T-cell (primary cell): ENCODE measurements around the gene VPS18. TPM values are rescaled to one million over a fixed set of nuclear protein-coding genes. Genes with fewer than 3 reads are reported as not detected.

Experiments
- ATAC-seq, 4 experiments: fragments of 200-7000 bp in 3 of 4; fragments of 150-1000 bp in 1 of 4; cut with Tn5 transposase; replicated peaks in 1 of 4; 1 replicate in 3 of 4; 2 replicates in 1 of 4; pipeline ENCODE4 v1.10.0; 2021; ENCODE audit warnings: moderate library complexity in 3 of 4, mild to moderate bottlenecking in 2 of 4, moderate number of reproducible peaks in 1 of 4
- CTCF ChIA-PET, 2 donors: fragments of 300-600 bp; sonication (Branson Sonifier 250); formaldehyde crosslinking; loops; one replicate each; lab custom pipeline; 2022; ENCODE audit warnings: antibody characterized with exemption in 2 of 2; lab: Charles Lee
- POLR2A ChIA-PET, 2 donors: fragments of 300-600 bp; sonication (Branson Sonifier 250); formaldehyde crosslinking; loops; one replicate each; lab custom pipeline; 2022; ENCODE audit warnings: antibody characterized with exemption in 2 of 2; lab: Charles Lee
- DNase-seq, 35 experiments: peaks; one replicate each; pipeline versions ENCODE4 v3.0.0 to v3.0.0-alpha.2; 2013 to 2023
- H3K27ac ChIP-seq: one replicate; pipeline ENCODE4 v1.5.1; 2013; ENCODE audit warnings: low read length
- H3K27me3 ChIP-seq, 2 experiments: replicated peaks in 1 of 2; 1 replicate in 1 of 2; 2 replicates in 1 of 2; pipeline versions ENCODE4 v1.6.1 to v1.7.0; 2013; ENCODE audit warnings: low read length in 1 of 2, mixed read lengths in 1 of 2; ENCODE audit not compliant: control insufficient read depth in 2 of 2, insufficient read depth in 2 of 2; ENCODE audit errors: extremely low read depth in 1 of 2
- H3K36me3 ChIP-seq, 2 donors: 1 replicate in 1 of 2; 2 replicates in 1 of 2; pipeline versions ENCODE4 v1.6.1 to v1.7.0; 2013; ENCODE audit warnings: low read length in 1 of 2; ENCODE audit not compliant: control insufficient read depth in 2 of 2, insufficient read depth in 1 of 2; ENCODE audit errors: extremely low read depth in 1 of 2
- H3K4me1 ChIP-seq, 2 experiments: 1 replicate in 1 of 2; 2 replicates in 1 of 2; pipeline versions ENCODE4 v1.6.1 to v1.7.0; 2013; ENCODE audit warnings: low read length in 2 of 2, mixed read lengths in 1 of 2; ENCODE audit not compliant: insufficient read depth in 2 of 2, control insufficient read depth in 1 of 2; ENCODE audit errors: extremely low read depth in 1 of 2
- H3K4me3 ChIP-seq, 2 donors: 1 replicate in 1 of 2; 2 replicates in 1 of 2; pipeline versions ENCODE4 v1.5.1 to v1.7.0; 2013; ENCODE audit warnings: mild to moderate bottlenecking in 2 of 2, low read length in 1 of 2, moderate library complexity in 1 of 2; ENCODE audit not compliant: control insufficient read depth in 1 of 2; ENCODE audit errors: extremely low read depth in 1 of 2
- H3K9me3 ChIP-seq: 2 replicates; pipeline ENCODE4 v1.7.0; 2013
- H3K27ac Mint-ChIP-seq, 2 donors: one replicate each; pipeline ENCODE4 v1.8.0; 2020 to 2021; ENCODE audit warnings: mild to moderate bottlenecking in 2 of 2, mixed read lengths in 2 of 2
- H3K27me3 Mint-ChIP-seq, 2 donors: one replicate each; pipeline ENCODE4 v1.8.0; 2021 to 2022; ENCODE audit warnings: mixed read lengths in 2 of 2
- H3K36me3 Mint-ChIP-seq: one replicate; pipeline ENCODE4 v1.8.0; 2021; ENCODE audit warnings: mixed read lengths
- H3K4me1 Mint-ChIP-seq, 3 donors: one replicate each; pipeline ENCODE4 v1.8.0; 2020 to 2022; ENCODE audit warnings: mixed read lengths in 3 of 3, mild to moderate bottlenecking in 1 of 3
- H3K4me3 Mint-ChIP-seq, 3 donors: one replicate each; pipeline ENCODE4 v1.8.0; 2020 to 2022; ENCODE audit warnings: mild to moderate bottlenecking in 3 of 3, mixed read lengths in 3 of 3, moderate library complexity in 3 of 3
- H3K9me3 Mint-ChIP-seq, 3 donors: one replicate each; pipeline ENCODE4 v1.8.0; 2020 to 2022; ENCODE audit warnings: mixed read lengths in 3 of 3
- WGBS: methylation state at CpG from one replicate; pipeline ENCODE4 v1.1.5; 2013; ENCODE audit warnings: missing lambda C conversion rate; ENCODE audit not compliant: insufficient coverage; 5-methylcytosine and 5-hydroxymethylcytosine counted together
- total RNA-seq, 35 experiments: library from RNA in 6 of 35; stranded (reverse) in 6 of 35; fragments of 120-200 nt in 1 of 35; gene quantifications; one replicate each; pipeline versions ENCODE4 v1.2.1 to v1.2.4 and lab custom pipeline; 2013 to 2026

The VPS18 gene
- total RNA-seq, 5 donors from 2014 or later (not counting 1 experiment from before 2014, with no cell fraction given) = 16.2 to 23.4 (median 21.3) TPM

- no peaks in the 10 kb centered on the region for H3K4me1 Mint-ChIP-seq
- DNase-seq = no peak
- no peaks in the 10 kb centered on the region for H3K36me3 ChIP-seq
- peaks cover 0 to 21% of the 10 kb centered on the region in 2 experiments for H3K27me3 ChIP-seq
- H3K4me3 Mint-ChIP-seq = no peak overlapping the region
- no peak for ATAC-seq
- no peaks in the 10 kb centered on the region for H3K36me3 Mint-ChIP-seq
- CTCF ChIA-PET = no interaction called here
- H3K27me3 Mint-ChIP-seq = no peaks in the 10 kb centered on the region
- no peaks in the 10 kb centered on the region for H3K9me3 ChIP-seq
- H3K27ac ChIP-seq = no peak overlapping the region
- no peaks in the 10 kb centered on the region for H3K4me1 ChIP-seq
- H3K4me3 ChIP-seq = no peak overlapping the region
- POLR2A ChIA-PET = no interaction called here
- H3K9me3 Mint-ChIP-seq = no peaks in the 10 kb centered on the region
- WGBS = 82% methylated on average over 4 of the region's 8 CpGs
- no peak overlapping the region for H3K27ac Mint-ChIP-seq
Observed at GRCh38 chr15:40914486-40914885, 20.2 kb downstream of the VPS18 start.

GRCh38 chr15:40915116-40915661 lies 20.9 kb downstream of the VPS18 start:
- Mint-ChIP-seq H3K9me3 (no peaks in the 10 kb centered on the region), H3K27me3 (no peaks in the 10 kb centered on the region), H3K36me3 (no peaks in the 10 kb centered on the region), H3K27ac (no peak overlapping the region), H3K4me1 (no peaks in the 10 kb centered on the region), H3K4me3 (no peak overlapping the region)
- CTCF ChIA-PET = no interaction called here
- H3K36me3 ChIP-seq = no peaks in the 10 kb centered on the region
- POLR2A ChIA-PET = no interaction called here
- DNase-seq (no peak), ATAC-seq (no peak)
- no peaks in the 10 kb centered on the region for H3K4me1 ChIP-seq
- no peak overlapping the region for H3K4me3 ChIP-seq
- H3K9me3 ChIP-seq = no peaks in the 10 kb centered on the region
- H3K27ac ChIP-seq = no peak overlapping the region
- peaks cover 0 to 21% of the 10 kb centered on the region in 2 experiments for H3K27me3 ChIP-seq
- WGBS = 95% methylated on average over 6 of the region's 12 CpGs

- Histone ChIP-seq H3K27ac (no peak overlapping the region), H3K4me3 (no peak overlapping the region), H3K36me3 (no peaks in the 10 kb centered on the region), H3K9me3 (no peaks in the 10 kb centered on the region), H3K4me1 (no peaks in the 10 kb centered on the region), H3K27me3 (peaks cover 0 to 21% of the 10 kb centered on the region in 2 experiments)
- Mint-ChIP-seq H3K9me3 (no peaks in the 10 kb centered on the region), H3K4me1 (no peaks in the 10 kb centered on the region), H3K36me3 (no peaks in the 10 kb centered on the region), H3K27ac (no peak overlapping the region), H3K4me3 (no peak overlapping the region), H3K27me3 (no peaks in the 10 kb centered on the region)
- 68% methylated on average over 5 of the region's 6 CpGs for WGBS
- no peak for DNase-seq
- ChIA-PET CTCF (no interaction called here), POLR2A (no interaction called here)
- ATAC-seq = no peak
Observed at GRCh38 chr15:40915679-40916078, 21.4 kb downstream of the VPS18 start.

GRCh38 chr15:40917585-40917984 lies 23.3 kb downstream of the VPS18 start:
- Histone ChIP-seq H3K4me3 (no peak overlapping the region), H3K27ac (no peak overlapping the region), H3K36me3 (no peaks in the 10 kb centered on the region), H3K4me1 (no peaks in the 10 kb centered on the region), H3K27me3 (peaks cover 0 to 21% of the 10 kb centered on the region in 2 experiments), H3K9me3 (no peaks in the 10 kb centered on the region)
- DNase-seq (no peak), ATAC-seq (no peak)
- ChIA-PET CTCF (interaction anchor here in 1 of 2 donors (0.6 kb wide), 1 partner anchor 193 kb away, joined by 3 read pairs; no protein-coding TSS in a partner anchor), POLR2A (interaction anchor here in 1 of 2 donors (0.6 kb wide), 1 partner anchor 626 kb away, joined by 6 read pairs; the partner anchor contains the start of gene RPAP1)
- H3K9me3 Mint-ChIP-seq = no peaks in the 10 kb centered on the region
- H3K27me3 Mint-ChIP-seq = no peaks in the 10 kb centered on the region
- WGBS = 75% methylated on average over 9 of the region's 11 CpGs
- no peak overlapping the region for H3K27ac Mint-ChIP-seq
- no peaks in the 10 kb centered on the region for H3K36me3 Mint-ChIP-seq
- no peak overlapping the region for H3K4me3 Mint-ChIP-seq
- no peaks in the 10 kb centered on the region for H3K4me1 Mint-ChIP-seq

DNA sequence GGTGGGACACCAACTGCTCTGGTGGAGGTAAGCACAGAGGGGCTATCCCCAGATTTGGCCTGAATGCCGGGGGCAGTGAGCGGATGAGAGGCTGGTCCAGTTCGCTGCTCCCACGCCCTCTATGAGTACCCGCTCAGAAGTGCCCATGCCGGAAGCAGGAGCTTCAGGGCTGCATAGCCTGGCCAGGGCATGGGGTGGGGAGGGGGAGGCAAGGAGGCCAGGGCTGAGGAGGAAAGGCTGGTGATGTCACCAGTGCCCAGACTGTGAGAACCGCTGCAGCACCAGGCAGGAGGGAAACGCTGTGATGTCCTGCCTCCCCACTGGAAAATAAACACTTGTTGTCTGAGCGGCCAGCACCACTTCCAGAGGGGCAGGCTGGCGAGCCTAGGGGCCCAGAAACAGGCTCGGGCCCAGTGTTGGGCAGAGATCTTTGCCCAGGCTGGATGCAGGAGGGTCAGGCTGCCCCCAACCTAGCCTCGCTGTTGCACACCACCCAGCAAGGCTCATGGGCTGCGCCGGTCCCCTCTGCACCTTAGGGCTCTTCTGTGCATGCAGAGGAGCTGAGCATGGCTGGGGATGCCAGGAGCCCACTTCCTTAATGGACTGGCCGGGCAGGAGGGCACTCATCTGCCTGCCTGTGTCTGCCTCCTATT lies 24.0 kb downstream of the VPS18 start:
- Histone ChIP-seq H3K4me1 (no peaks in the 10 kb centered on the region), H3K9me3 (no peaks in the 10 kb centered on the region), H3K4me3 (no peak overlapping the region), H3K27ac (no peak overlapping the region), H3K36me3 (no peaks in the 10 kb centered on the region), H3K27me3 (peaks cover 0 to 21% of the 10 kb centered on the region in 2 experiments)
- CTCF ChIA-PET = no interaction called here
- Mint-ChIP-seq H3K4me3 (no peak overlapping the region), H3K36me3 (no peaks in the 10 kb centered on the region), H3K9me3 (no peaks in the 10 kb centered on the region), H3K27ac (no peak overlapping the region), H3K27me3 (no peaks in the 10 kb centered on the region), H3K4me1 (no peaks in the 10 kb centered on the region)
- WGBS = 88% methylated on average over 13 of the region's 15 CpGs
- POLR2A ChIA-PET = interaction anchor here in 1 of 2 donors (0.6 kb wide), 1 partner anchor 626 kb away, joined by 6 read pairs; the partner anchor contains the start of gene RPAP1
- ATAC-seq = no peak
- DNase-seq = no peak

DNA sequence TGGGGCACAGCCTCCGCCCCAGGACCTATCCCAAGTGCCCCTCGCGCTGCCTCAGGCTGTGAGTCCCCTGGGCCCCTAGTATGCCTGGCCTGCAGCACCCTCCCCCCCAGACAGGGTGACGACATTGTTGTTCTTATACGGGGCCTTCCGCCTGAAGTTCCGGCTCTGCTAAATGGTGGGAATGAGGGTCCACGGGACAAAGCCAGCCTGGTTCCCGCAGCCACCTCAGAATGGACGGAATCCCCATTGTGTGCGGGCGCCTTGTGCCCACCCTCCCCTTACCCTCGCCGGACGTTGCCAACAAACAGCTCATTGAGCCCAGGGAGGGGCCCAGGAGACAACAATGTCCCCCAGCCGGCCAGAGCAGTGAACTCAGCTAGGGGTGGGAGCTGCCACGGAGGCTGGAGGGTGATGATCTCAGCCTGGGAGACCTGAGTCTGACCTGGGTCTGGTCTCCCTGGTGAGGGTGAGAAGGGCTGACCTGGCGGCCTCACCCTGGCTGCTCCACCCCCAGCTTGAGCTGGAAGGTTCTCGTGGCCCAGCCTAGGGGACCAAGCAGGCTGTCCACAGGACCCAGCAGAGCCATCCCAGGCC lies 24.6 kb downstream of the VPS18 start:
- ATAC-seq = no peak
- Histone ChIP-seq H3K27me3 (peaks cover 0 to 21% of the 10 kb centered on the region in 2 experiments), H3K9me3 (no peaks in the 10 kb centered on the region), H3K27ac (no peak overlapping the region), H3K36me3 (no peaks in the 10 kb centered on the region), H3K4me1 (no peaks in the 10 kb centered on the region), H3K4me3 (no peak overlapping the region)
- Mint-ChIP-seq H3K27ac (no peak overlapping the region), H3K4me3 (no peak overlapping the region), H3K27me3 (peaks cover 0 to 3% of the 10 kb centered on the region in 2 donors), H3K36me3 (no peaks in the 10 kb centered on the region), H3K4me1 (no peaks in the 10 kb centered on the region), H3K9me3 (no peaks in the 10 kb centered on the region)
- DNase-seq = no peak
- CTCF ChIA-PET = no interaction called here
- WGBS = 89% methylated on average over 9 of the region's 19 CpGs
- POLR2A ChIA-PET = no interaction called here
